ENCODE measurements around the gene OLFML2B.

GRCh38 chr1:161987303-161987702, 36.4 kb downstream of the OLFML2B start:
- TF ChIP-seq POLR2A (IDR thresholded peaks at IDR 0.05): no peak
- no peak for TF ChIP-seq CTCF (IDR thresholded peaks at IDR 0.05)
